WTC11 (cell line): ENCODE measurements around the gene SIKE1. TPM values are rescaled to one million over a fixed set of nuclear protein-coding genes. Genes with fewer than 3 reads are reported as not detected.

ENCODE experiments used
- CBFB ChIP-seq: sonication (generic); formaldehyde crosslinking; IDR thresholded peaks from 2 replicates; pipeline ENCODE4 v1.8.1; 2022; ENCODE audit warnings: mild to moderate bottlenecking, low read depth, missing genetic modification reagents
- CREM ChIP-seq: sonication (generic); formaldehyde crosslinking; IDR thresholded peaks from 2 replicates; pipeline ENCODE4 v1.8.1; 2022; ENCODE audit warnings: mild to moderate bottlenecking, missing genetic modification reagents, moderate library complexity
- FOXJ3 ChIP-seq: sonication (generic); formaldehyde crosslinking; IDR thresholded peaks from 2 replicates; pipeline ENCODE4 v1.9.0; 2021; ENCODE audit warnings: missing genetic modification reagents, mild to moderate bottlenecking, borderline replicate concordance
- FOXP1 ChIP-seq: sonication (generic); formaldehyde crosslinking; IDR thresholded peaks from 2 replicates; pipeline ENCODE4 v1.8.0; 2022; ENCODE audit warnings: missing genetic modification reagents, mild to moderate bottlenecking, moderate library complexity, borderline replicate concordance
- GRHL2 ChIP-seq: fragments of 250-450 bp; sonication (Bioruptor Pico); IDR thresholded peaks from 2 replicates; pipeline ENCODE4 v1.8.0; 2022; ENCODE audit warnings: mild to moderate bottlenecking, moderate library complexity; ENCODE audit not compliant: insufficient replicate concordance, severe bottlenecking
- GTF2I ChIP-seq: fragments of 250-450 bp; sonication (Bioruptor Pico); conservative IDR thresholded peaks from 2 replicates; pipeline ENCODE4 v1.4.0; 2021; ENCODE audit warnings: mild to moderate bottlenecking
- JAZF1 ChIP-seq: fragments of 250-450 bp; sonication (Bioruptor Pico); IDR thresholded peaks from 2 replicates; pipeline ENCODE4 v1.9.0; 2021; ENCODE audit warnings: moderate library complexity, mild to moderate bottlenecking, inconsistent platforms
- MXD4 ChIP-seq: fragments of 250-450 bp; sonication (Bioruptor Pico); IDR thresholded peaks from 2 replicates; pipeline ENCODE4 v1.8.0; 2021; ENCODE audit warnings: mild to moderate bottlenecking, moderate library complexity, borderline replicate concordance
- MYBL2 ChIP-seq: sonication (generic); formaldehyde crosslinking; IDR thresholded peaks from 2 replicates; pipeline ENCODE4 v1.8.1; 2023; ENCODE audit warnings: mild to moderate bottlenecking, moderate library complexity, missing genetic modification reagents
- PRRX2 ChIP-seq: fragments of 250-450 bp; sonication (Bioruptor Pico); IDR thresholded peaks from 2 replicates; pipeline ENCODE4 v1.8.0; 2021; ENCODE audit warnings: mild to moderate bottlenecking
- RELA ChIP-seq: sonication (generic); formaldehyde crosslinking; IDR thresholded peaks from 2 replicates; pipeline ENCODE4 v1.8.1; 2022; ENCODE audit warnings: missing genetic modification reagents, mild to moderate bottlenecking, borderline replicate concordance
- RORB ChIP-seq: fragments of 250-450 bp; sonication (Bioruptor Pico); IDR thresholded peaks from 2 replicates; pipeline ENCODE4 v1.9.0; 2021; ENCODE audit warnings: mild to moderate bottlenecking
- SP1 ChIP-seq: sonication (generic); formaldehyde crosslinking; conservative IDR thresholded peaks from 2 replicates; pipeline ENCODE4 v1.8.1; 2022; ENCODE audit warnings: missing genetic modification reagents
- TCF7 ChIP-seq: sonication (generic); formaldehyde crosslinking; IDR thresholded peaks from 2 replicates; pipeline ENCODE4 v1.8.0; 2022; ENCODE audit warnings: mild to moderate bottlenecking, low read depth, missing genetic modification reagents, moderate library complexity
- TEAD4 ChIP-seq: sonication (generic); formaldehyde crosslinking; IDR thresholded peaks from 2 replicates; pipeline ENCODE4 v1.8.0; 2022; ENCODE audit warnings: mild to moderate bottlenecking, missing genetic modification reagents
- TP53 ChIP-seq: sonication (generic); formaldehyde crosslinking; IDR thresholded peaks from 2 replicates; pipeline ENCODE4 v1.8.1; 2023; ENCODE audit warnings: mild to moderate bottlenecking, missing genetic modification reagents
- ZNF138 ChIP-seq: sonication (generic); formaldehyde crosslinking; conservative IDR thresholded peaks from 2 replicates; pipeline ENCODE4 v1.8.1; 2022; ENCODE audit warnings: mild to moderate bottlenecking, moderate library complexity, missing genetic modification reagents
- ZNF232 ChIP-seq: sonication (generic); formaldehyde crosslinking; IDR thresholded peaks from 2 replicates; pipeline ENCODE4 v1.8.0; 2022; ENCODE audit warnings: mild to moderate bottlenecking, missing genetic modification reagents
- ZNF317 ChIP-seq: sonication (generic); formaldehyde crosslinking; IDR thresholded peaks from 2 replicates; pipeline ENCODE4 v1.8.1; 2023; ENCODE audit warnings: low read depth, mild to moderate bottlenecking, moderate library complexity, missing genetic modification reagents, borderline replicate concordance
- ZNF416 ChIP-seq: fragments of 250-450 bp; sonication (Bioruptor Pico); IDR thresholded peaks from 2 replicates; pipeline ENCODE4 v1.9.0; 2021; ENCODE audit warnings: mild to moderate bottlenecking, inconsistent platforms
- ZNF671 ChIP-seq: fragments of 250-450 bp; sonication (Bioruptor Pico); IDR thresholded peaks from 2 replicates; pipeline ENCODE4 v1.8.0; 2021; ENCODE audit warnings: mild to moderate bottlenecking
- total RNA-seq: library from RNA; stranded (reverse); gene quantifications from 3 replicates; pipeline ENCODE4 v1.2.3, GENCODE V29; 2021
- TF ChIP-seq, protein P1 (sequence below): sonication (generic); formaldehyde crosslinking; IDR thresholded peaks from 2 replicates; pipeline ENCODE4 v1.8.0; 2023; ENCODE audit warnings: mild to moderate bottlenecking, missing genetic modification reagents
- TF ChIP-seq, protein P2 (sequence below): sonication (generic); formaldehyde crosslinking; IDR thresholded peaks from 2 replicates; pipeline ENCODE4 v1.8.0; 2022; ENCODE audit warnings: mild to moderate bottlenecking, missing genetic modification reagents
- TF ChIP-seq, protein P3 (sequence below): sonication (generic); formaldehyde crosslinking; conservative IDR thresholded peaks from 2 replicates; pipeline ENCODE4 v1.8.1; 2022; ENCODE audit warnings: mild to moderate bottlenecking, missing genetic modification reagents
- TF ChIP-seq, protein P4 (sequence below): sonication (generic); formaldehyde crosslinking; IDR thresholded peaks from 2 replicates; pipeline ENCODE4 v1.8.1; 2023; ENCODE audit warnings: mild to moderate bottlenecking, moderate library complexity, missing genetic modification reagents
- TF ChIP-seq, protein P5 (sequence below): sonication (generic); formaldehyde crosslinking; IDR thresholded peaks from 2 replicates; pipeline ENCODE4 v1.8.1; 2022; ENCODE audit warnings: low read depth, missing genetic modification reagents, borderline replicate concordance
- TF ChIP-seq, protein P6 (sequence below): sonication (generic); formaldehyde crosslinking; IDR thresholded peaks from 2 replicates; pipeline ENCODE4 v1.8.0; 2022; ENCODE audit warnings: mild to moderate bottlenecking, missing genetic modification reagents
- TF ChIP-seq, protein P7 (sequence below): sonication (generic); formaldehyde crosslinking; IDR thresholded peaks from 2 replicates; pipeline ENCODE4 v1.8.0; 2022; ENCODE audit warnings: mild to moderate bottlenecking, missing genetic modification reagents
- TF ChIP-seq, protein P8 (sequence below): sonication (generic); formaldehyde crosslinking; IDR thresholded peaks from 2 replicates; pipeline ENCODE4 v1.8.1; 2023; ENCODE audit warnings: mild to moderate bottlenecking, missing genetic modification reagents, moderate library complexity

The SIKE1 gene
- total RNA-seq, 1 experiment from 2014 or later: 68.7 TPM

DNA sequence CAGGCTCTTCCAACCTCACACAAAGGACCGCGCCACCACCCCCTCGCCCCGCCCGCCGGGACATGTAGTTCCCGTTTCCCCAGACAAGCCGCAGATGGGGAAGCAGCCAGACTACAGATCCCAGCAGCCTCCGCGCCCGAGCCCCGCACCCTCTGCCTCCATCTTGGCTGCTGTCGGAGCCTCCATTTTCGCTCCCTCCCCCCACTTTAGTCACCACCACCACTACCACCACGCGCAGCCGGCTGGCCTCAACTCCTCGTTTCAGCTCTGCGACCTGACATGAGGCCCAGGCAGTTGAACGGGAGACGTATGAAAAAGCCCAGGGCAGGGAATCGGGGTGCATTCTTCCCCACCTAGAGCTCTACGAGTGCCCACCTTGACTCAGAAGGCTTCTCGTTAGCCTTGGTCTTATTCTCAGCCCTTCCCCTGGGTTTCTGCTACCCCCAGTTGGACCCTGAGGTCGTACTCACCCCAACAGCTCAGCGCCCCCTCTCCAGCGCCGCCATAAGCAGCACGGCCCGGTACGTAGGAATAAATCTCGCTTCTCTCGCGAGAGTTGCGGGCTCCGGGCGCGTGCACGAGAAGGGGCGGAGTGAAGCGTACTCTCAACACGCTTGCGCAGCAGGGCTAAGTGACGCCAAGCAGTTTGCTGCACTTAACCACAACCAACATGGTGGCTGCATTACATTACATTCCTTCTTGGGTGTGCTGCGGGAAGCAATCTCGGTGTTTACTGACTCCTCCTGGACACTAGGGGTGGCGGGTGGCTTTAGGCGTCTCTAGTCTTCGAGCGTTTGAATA lies 22.8 kb downstream of the SIKE1 start, which contains the start of gene CSDE1 (continued):
- TF ChIP-seq, protein P1, sequence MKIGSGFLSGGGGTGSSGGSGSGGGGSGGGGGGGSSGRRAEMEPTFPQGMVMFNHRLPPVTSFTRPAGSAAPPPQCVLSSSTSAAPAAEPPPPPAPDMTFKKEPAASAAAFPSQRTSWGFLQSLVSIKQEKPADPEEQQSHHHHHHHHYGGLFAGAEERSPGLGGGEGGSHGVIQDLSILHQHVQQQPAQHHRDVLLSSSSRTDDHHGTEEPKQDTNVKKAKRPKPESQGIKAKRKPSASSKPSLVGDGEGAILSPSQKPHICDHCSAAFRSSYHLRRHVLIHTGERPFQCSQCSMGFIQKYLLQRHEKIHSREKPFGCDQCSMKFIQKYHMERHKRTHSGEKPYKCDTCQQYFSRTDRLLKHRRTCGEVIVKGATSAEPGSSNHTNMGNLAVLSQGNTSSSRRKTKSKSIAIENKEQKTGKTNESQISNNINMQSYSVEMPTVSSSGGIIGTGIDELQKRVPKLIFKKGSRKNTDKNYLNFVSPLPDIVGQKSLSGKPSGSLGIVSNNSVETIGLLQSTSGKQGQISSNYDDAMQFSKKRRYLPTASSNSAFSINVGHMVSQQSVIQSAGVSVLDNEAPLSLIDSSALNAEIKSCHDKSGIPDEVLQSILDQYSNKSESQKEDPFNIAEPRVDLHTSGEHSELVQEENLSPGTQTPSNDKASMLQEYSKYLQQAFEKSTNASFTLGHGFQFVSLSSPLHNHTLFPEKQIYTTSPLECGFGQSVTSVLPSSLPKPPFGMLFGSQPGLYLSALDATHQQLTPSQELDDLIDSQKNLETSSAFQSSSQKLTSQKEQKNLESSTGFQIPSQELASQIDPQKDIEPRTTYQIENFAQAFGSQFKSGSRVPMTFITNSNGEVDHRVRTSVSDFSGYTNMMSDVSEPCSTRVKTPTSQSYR (CRISPR knock-in tag): no peak
- peak; percentile 50; the same call in 1 of the 2 replicates for TF ChIP-seq ZNF232 (CRISPR knock-in tag)
- TF ChIP-seq ZNF317 (CRISPR knock-in tag): no peak
- TF ChIP-seq CREM: peak; percentile 66; the same call in 1 of the 2 replicates
- peak; percentile 67; the same call in 1 of the 2 replicates for TF ChIP-seq GTF2I (CRISPR knock-in tag)
- TF ChIP-seq, protein P2, sequence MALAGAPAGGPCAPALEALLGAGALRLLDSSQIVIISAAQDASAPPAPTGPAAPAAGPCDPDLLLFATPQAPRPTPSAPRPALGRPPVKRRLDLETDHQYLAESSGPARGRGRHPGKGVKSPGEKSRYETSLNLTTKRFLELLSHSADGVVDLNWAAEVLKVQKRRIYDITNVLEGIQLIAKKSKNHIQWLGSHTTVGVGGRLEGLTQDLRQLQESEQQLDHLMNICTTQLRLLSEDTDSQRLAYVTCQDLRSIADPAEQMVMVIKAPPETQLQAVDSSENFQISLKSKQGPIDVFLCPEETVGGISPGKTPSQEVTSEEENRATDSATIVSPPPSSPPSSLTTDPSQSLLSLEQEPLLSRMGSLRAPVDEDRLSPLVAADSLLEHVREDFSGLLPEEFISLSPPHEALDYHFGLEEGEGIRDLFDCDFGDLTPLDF: no peak
- TF ChIP-seq, protein P3, sequence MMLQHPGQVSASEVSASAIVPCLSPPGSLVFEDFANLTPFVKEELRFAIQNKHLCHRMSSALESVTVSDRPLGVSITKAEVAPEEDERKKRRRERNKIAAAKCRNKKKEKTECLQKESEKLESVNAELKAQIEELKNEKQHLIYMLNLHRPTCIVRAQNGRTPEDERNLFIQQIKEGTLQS (CRISPR knock-in tag): no peak
- peak; percentile 86; the same call in 1 of the 2 replicates for TF ChIP-seq FOXP1 (CRISPR knock-in tag)
- TF ChIP-seq, protein P4, sequence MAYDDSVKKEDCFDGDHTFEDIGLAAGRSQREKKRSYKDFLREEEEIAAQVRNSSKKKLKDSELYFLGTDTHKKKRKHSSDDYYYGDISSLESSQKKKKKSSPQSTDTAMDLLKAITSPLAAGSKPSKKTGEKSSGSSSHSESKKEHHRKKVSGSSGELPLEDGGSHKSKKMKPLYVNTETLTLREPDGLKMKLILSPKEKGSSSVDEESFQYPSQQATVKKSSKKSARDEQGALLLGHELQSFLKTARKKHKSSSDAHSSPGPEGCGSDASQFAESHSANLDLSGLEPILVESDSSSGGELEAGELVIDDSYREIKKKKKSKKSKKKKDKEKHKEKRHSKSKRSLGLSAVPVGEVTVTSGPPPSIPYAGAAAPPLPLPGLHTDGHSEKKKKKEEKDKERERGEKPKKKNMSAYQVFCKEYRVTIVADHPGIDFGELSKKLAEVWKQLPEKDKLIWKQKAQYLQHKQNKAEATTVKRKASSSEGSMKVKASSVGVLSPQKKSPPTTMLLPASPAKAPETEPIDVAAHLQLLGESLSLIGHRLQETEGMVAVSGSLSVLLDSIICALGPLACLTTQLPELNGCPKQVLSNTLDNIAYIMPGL (CRISPR knock-in tag): peak; percentile 47; the same call in 1 of the 2 replicates
- no peak for TF ChIP-seq MYBL2 (CRISPR knock-in tag)
- no peak for TF ChIP-seq JAZF1 (CRISPR knock-in tag)
- TF ChIP-seq, protein P5, sequence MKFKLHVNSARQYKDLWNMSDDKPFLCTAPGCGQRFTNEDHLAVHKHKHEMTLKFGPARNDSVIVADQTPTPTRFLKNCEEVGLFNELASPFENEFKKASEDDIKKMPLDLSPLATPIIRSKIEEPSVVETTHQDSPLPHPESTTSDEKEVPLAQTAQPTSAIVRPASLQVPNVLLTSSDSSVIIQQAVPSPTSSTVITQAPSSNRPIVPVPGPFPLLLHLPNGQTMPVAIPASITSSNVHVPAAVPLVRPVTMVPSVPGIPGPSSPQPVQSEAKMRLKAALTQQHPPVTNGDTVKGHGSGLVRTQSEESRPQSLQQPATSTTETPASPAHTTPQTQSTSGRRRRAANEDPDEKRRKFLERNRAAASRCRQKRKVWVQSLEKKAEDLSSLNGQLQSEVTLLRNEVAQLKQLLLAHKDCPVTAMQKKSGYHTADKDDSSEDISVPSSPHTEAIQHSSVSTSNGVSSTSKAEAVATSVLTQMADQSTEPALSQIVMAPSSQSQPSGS: no peak
- TF ChIP-seq FOXJ3: no peak
- 0 out of 2 replicates have a peak, but pooled peaks have one; percentile 54 for TF ChIP-seq PRRX2
- no peak for TF ChIP-seq RORB (CRISPR knock-in tag)
- no peak for TF ChIP-seq ZNF138
- no peak for TF ChIP-seq RELA (CRISPR knock-in tag)
- TF ChIP-seq CBFB (CRISPR knock-in tag): no peak
- no peak for TF ChIP-seq MXD4 (CRISPR knock-in tag)
- TF ChIP-seq, protein P6, sequence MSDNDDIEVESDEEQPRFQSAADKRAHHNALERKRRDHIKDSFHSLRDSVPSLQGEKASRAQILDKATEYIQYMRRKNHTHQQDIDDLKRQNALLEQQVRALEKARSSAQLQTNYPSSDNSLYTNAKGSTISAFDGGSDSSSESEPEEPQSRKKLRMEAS (CRISPR knock-in tag): peak; percentile 70
- TF ChIP-seq, protein P7, sequence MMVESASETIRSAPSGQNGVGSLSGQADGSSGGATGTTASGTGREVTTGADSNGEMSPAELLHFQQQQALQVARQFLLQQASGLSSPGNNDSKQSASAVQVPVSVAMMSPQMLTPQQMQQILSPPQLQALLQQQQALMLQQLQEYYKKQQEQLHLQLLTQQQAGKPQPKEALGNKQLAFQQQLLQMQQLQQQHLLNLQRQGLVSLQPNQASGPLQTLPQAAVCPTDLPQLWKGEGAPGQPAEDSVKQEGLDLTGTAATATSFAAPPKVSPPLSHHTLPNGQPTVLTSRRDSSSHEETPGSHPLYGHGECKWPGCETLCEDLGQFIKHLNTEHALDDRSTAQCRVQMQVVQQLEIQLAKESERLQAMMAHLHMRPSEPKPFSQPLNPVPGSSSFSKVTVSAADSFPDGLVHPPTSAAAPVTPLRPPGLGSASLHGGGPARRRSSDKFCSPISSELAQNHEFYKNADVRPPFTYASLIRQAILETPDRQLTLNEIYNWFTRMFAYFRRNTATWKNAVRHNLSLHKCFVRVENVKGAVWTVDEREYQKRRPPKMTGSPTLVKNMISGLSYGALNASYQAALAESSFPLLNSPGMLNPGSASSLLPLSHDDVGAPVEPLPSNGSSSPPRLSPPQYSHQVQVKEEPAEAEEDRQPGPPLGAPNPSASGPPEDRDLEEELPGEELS: peak; percentile 49; the same call in 1 of the 2 replicates
- no peak for TF ChIP-seq GRHL2 (CRISPR knock-in tag)
- no peak for TF ChIP-seq TCF7 (CRISPR knock-in tag)
- TF ChIP-seq TEAD4 (CRISPR knock-in tag): peak; percentile 66; the same call in 1 of the 2 replicates
- TF ChIP-seq ZNF671: no peak
- peak; percentile 79 for TF ChIP-seq SP1 (CRISPR knock-in tag)
- TF ChIP-seq ZNF416 (CRISPR knock-in tag): no peak; the same call in 1 of the 2 replicates
- TF ChIP-seq, protein P8, sequence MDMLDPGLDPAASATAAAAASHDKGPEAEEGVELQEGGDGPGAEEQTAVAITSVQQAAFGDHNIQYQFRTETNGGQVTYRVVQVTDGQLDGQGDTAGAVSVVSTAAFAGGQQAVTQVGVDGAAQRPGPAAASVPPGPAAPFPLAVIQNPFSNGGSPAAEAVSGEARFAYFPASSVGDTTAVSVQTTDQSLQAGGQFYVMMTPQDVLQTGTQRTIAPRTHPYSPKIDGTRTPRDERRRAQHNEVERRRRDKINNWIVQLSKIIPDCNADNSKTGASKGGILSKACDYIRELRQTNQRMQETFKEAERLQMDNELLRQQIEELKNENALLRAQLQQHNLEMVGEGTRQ (CRISPR knock-in tag): no peak; the same call in 1 of the 2 replicates
- no peak for TF ChIP-seq TP53 (CRISPR knock-in tag)
